ENCODE measurements around the gene FKBP5. TPM values are rescaled to one million over a fixed set of nuclear protein-coding genes. Genes with fewer than 3 reads are reported as not detected.

Gene FKBP5
- total and polyA plus RNA-seq, 2 of the 4 experiments (the other 2 are of a cell fraction) = 6.8 to 7.0 TPM

GRCh38 chr6:35648203-35648602 is 40.5 kb downstream of the FKBP5 start:
- no TSS peak for BruUV-seq (replicated peaks)

More at GRCh38 chr6:35648203-35648602, 40.5 kb downstream of the FKBP5 start:
- ATAC-seq (ENCODE audit: low read depth) (no peak), DNase-seq (no peak)
- H4K91ac ChIP-seq (ENCODE audit: insufficient read depth, low read depth, low read length) = no peak overlapping the region
- H3K79me1 ChIP-seq (ENCODE audit: low read depth in 1 of 2, low read length in 2 of 2) = 0 out of 4 replicates have a peak, but pooled peaks cover 0 to 4% of the 10 kb centered on the region in 2 experiments
- no peaks in the 10 kb centered on the region for H4K20me1 ChIP-seq (ENCODE audit: insufficient read depth, low read length)
- dilution Hi-C loops (cut with HindIII; ENCODE audit: low sequenced_read_pairs, unreplicated experiment) (no loop called here), intact Hi-C loops (cut with micrococcal nuclease) (no loop called here), in situ Hi-C loops (cut with MboI; ENCODE audit: low sequenced_read_pairs) (no loop called here)
- no peak overlapping the region for H2AK5ac ChIP-seq (ENCODE audit: low read depth, low read length)
- no peak overlapping the region for H4K5ac ChIP-seq (ENCODE audit: low read depth, low read length)
- ChIA-PET CTCF (no interaction called here), POLR2A (ENCODE audit: unreplicated experiment) (no interaction called here)
- H3K4me1 ChIP-seq (ENCODE audit: control insufficient read depth, insufficient read depth, low read length) = no peaks in the 10 kb centered on the region
- H3K27ac ChIP-seq (ENCODE audit: insufficient read depth, low read length) = no peak overlapping the region
- no peak overlapping the region for H3K9ac ChIP-seq (ENCODE audit: low read depth, low read length)
- no peak overlapping the region for H2BK20ac ChIP-seq (ENCODE audit: low read depth, low read length)
- no CpG with 5 or more reads among the region's 2 CpGs for WGBS, 2 experiments (ENCODE audit: extremely low coverage in 2 of 2, insufficient read length in 1 of 2)
- no peaks in the 10 kb centered on the region for H3K9me1 ChIP-seq (ENCODE audit: insufficient read depth, low read length)
- no peak overlapping the region for H2BK5ac ChIP-seq (ENCODE audit: low read depth, low read length, poor library complexity, severe bottlenecking)
- no peak overlapping the region for H2BK120ac ChIP-seq (ENCODE audit: low read depth, low read length)
- H3K36me3 ChIP-seq (ENCODE audit: control insufficient read depth, insufficient read depth, low read length) = no peaks in the 10 kb centered on the region
- H3K4me2 ChIP-seq (ENCODE audit: low read depth, low read length) = no peak overlapping the region
- H3K27me3 ChIP-seq (ENCODE audit: control insufficient read depth, insufficient read depth, low read length) = no peaks in the 10 kb centered on the region
- H3K4me3 ChIP-seq (ENCODE audit: insufficient read depth, low read depth, low read length) = no peak overlapping the region
- no peak overlapping the region for H3K56ac ChIP-seq (ENCODE audit: extremely low read depth, insufficient read depth, low read length)
- H3K4ac ChIP-seq (ENCODE audit: low read depth, low read length) = no peak overlapping the region
- no peak overlapping the region for H2BK15ac ChIP-seq (ENCODE audit: low read depth, low read length)
- no peaks in the 10 kb centered on the region for H3K9me3 ChIP-seq (ENCODE audit: control insufficient read depth, insufficient read depth, low read length)
- no peak overlapping the region for H3K14ac ChIP-seq (replicated peaks; ENCODE audit: low read depth, low read length)
- H2AK9ac ChIP-seq (replicated peaks; ENCODE audit: low read depth, low read length, poor library complexity) = no peak overlapping the region
- no peak overlapping the region for H2AFZ ChIP-seq (replicated peaks; ENCODE audit: low read length, poor library complexity)
- no peak overlapping the region for H4K8ac ChIP-seq (ENCODE audit: low read depth in 2 of 2, low read length in 2 of 2)
- no peak for TF ChIP-seq MAFK (IDR thresholded peaks at IDR 0.05; ENCODE audit: low read depth, low read length)
- no peak for TF ChIP-seq SMC3 (IDR thresholded peaks at IDR 0.05; ENCODE audit: low read depth, low read length)
- TF ChIP-seq NFE2L2 (IDR thresholded peaks at IDR 0.05; ENCODE audit: low read depth, low read length) = no peak
- no peak for TF ChIP-seq MAZ (IDR thresholded peaks at IDR 0.05; ENCODE audit: borderline replicate concordance, low read depth, low read length)
- no peak for TF ChIP-seq CEBPB (IDR thresholded peaks at IDR 0.05; ENCODE audit: low read depth, low read length)
- no peak for TF ChIP-seq BHLHE40 (IDR thresholded peaks at IDR 0.05; ENCODE audit: low read depth, low read length)
- no peak for TF ChIP-seq CHD1 (IDR thresholded peaks at IDR 0.05; ENCODE audit: low read depth, low read length)
- no peak for TF ChIP-seq RFX5 (IDR thresholded peaks at IDR 0.05; ENCODE audit: low read depth, low read length)
- TF ChIP-seq RAD21 (IDR thresholded peaks at IDR 0.05; ENCODE audit: low read length) = no peak
- no peak for TF ChIP-seq MXI1 (IDR thresholded peaks at IDR 0.05; ENCODE audit: borderline replicate concordance, low read depth, low read length)
- TF ChIP-seq USF2 (IDR thresholded peaks at IDR 0.05; ENCODE audit: low read depth, low read length) = no peak
- no peak for TF ChIP-seq RCOR1 (IDR thresholded peaks at IDR 0.05; ENCODE audit: insufficient replicate concordance, low read length)
- no peak for TF ChIP-seq ELK1 (IDR thresholded peaks at IDR 0.05; ENCODE audit: borderline replicate concordance, low read depth, low read length)
- no peak for TF ChIP-seq CTCF (conservative IDR thresholded peaks at IDR 0.05; ENCODE audit: low read depth, low read length)
- TF ChIP-seq FOS (IDR thresholded peaks at IDR 0.05; ENCODE audit: low read depth, low read length) = no peak
- no peak for TF ChIP-seq POLR2A (IDR thresholded peaks at IDR 0.05; ENCODE audit: low read depth, low read length)
- no peak overlapping the region for H3K18ac ChIP-seq (ENCODE audit: low read depth, low read length)
- H3K23ac ChIP-seq (ENCODE audit: low read depth, low read length) = no peak overlapping the region
